H9 (cell line): ENCODE data around the gene FEZ2. TPM values are rescaled to one million over a fixed set of nuclear protein-coding genes. Genes with fewer than 3 reads are reported as not detected.

Experiments used
- DNase-seq: peaks from one replicate; pipeline ENCODE4 v3.0.0-alpha.2; 2017
- H2AFZ ChIP-seq: one replicate; pipeline ENCODE4 v1.6.1; 2013; ENCODE audit warnings: mild to moderate bottlenecking, low read length, control low read depth, moderate library complexity
- H2AK5ac ChIP-seq: 2 replicates; pipeline ENCODE4 v1.6.1; 2013; ENCODE audit warnings: low read length, control low read depth, mixed read lengths; ENCODE audit not compliant: insufficient read length
- H2BK120ac ChIP-seq: one replicate; pipeline ENCODE4 v1.6.1; 2013; ENCODE audit warnings: low read depth, mild to moderate bottlenecking, low read length, control low read depth, inconsistent platforms; ENCODE audit not compliant: poor library complexity, severe bottlenecking
- H2BK12ac ChIP-seq: 2 replicates; pipeline ENCODE4 v1.6.1; 2013; ENCODE audit warnings: low read length, control low read depth, mixed read lengths, low read depth; ENCODE audit not compliant: insufficient read length
- H2BK15ac ChIP-seq: 2 replicates; pipeline ENCODE4 v1.6.1; 2013; ENCODE audit warnings: low read depth, low read length, control low read depth
- H2BK20ac ChIP-seq: one replicate; pipeline ENCODE4 v1.6.1; 2013; ENCODE audit warnings: low read depth, mild to moderate bottlenecking, low read length, control low read depth, inconsistent platforms; ENCODE audit not compliant: poor library complexity, severe bottlenecking
- H2BK5ac ChIP-seq: 2 replicates; pipeline ENCODE4 v1.6.1; 2013; ENCODE audit warnings: low read length, control low read depth, mixed read lengths; ENCODE audit not compliant: insufficient read length
- H3K14ac ChIP-seq: 2 replicates; pipeline ENCODE4 v1.6.1; 2013; ENCODE audit warnings: low read length, control low read depth; ENCODE audit not compliant: insufficient read depth
- H3K18ac ChIP-seq: 2 replicates; pipeline ENCODE4 v1.6.1; 2013; ENCODE audit warnings: low read depth, mild to moderate bottlenecking, mixed read lengths, low read length, control low read depth; ENCODE audit not compliant: insufficient read length
- H3K23ac ChIP-seq: 2 replicates; pipeline ENCODE4 v1.6.1; 2013; ENCODE audit warnings: low read length, control low read depth, mixed read lengths, low read depth; ENCODE audit not compliant: insufficient read length
- H3K23me2 ChIP-seq: 2 replicates; pipeline ENCODE4 v1.6.1; 2013; ENCODE audit warnings: low read depth, mild to moderate bottlenecking, mixed read lengths, low read length, control low read depth; ENCODE audit not compliant: insufficient read length, poor library complexity, severe bottlenecking
- H3K27ac ChIP-seq: 2 replicates; pipeline ENCODE4 v1.5.1; 2013; ENCODE audit warnings: low read length, control low read depth, mixed read lengths, low read depth; ENCODE audit not compliant: insufficient read length
- H3K27me3 ChIP-seq: 2 replicates; pipeline ENCODE4 v1.6.1; 2013; ENCODE audit warnings: low read length, control low read depth, inconsistent platforms; ENCODE audit not compliant: insufficient read depth
- H3K4ac ChIP-seq: 2 replicates; pipeline ENCODE4 v1.6.1; 2013; ENCODE audit warnings: low read depth, mild to moderate bottlenecking, control low read depth, inconsistent platforms, low read length, moderate library complexity
- H3K4me1 ChIP-seq: 2 replicates; pipeline ENCODE4 v1.6.1; 2013; ENCODE audit warnings: low read length, control low read depth, inconsistent platforms; ENCODE audit not compliant: insufficient read depth
- H3K4me2 ChIP-seq: 2 replicates; pipeline ENCODE4 v1.6.1; 2013; ENCODE audit warnings: low read length, control low read depth, mixed read lengths; ENCODE audit not compliant: insufficient read length, insufficient read depth
- H3K56ac ChIP-seq: 2 replicates; pipeline ENCODE4 v1.6.1; 2013; ENCODE audit warnings: low read depth, mild to moderate bottlenecking, mixed read lengths, low read length, control low read depth; ENCODE audit not compliant: insufficient read length
- H3K79me1 ChIP-seq: 2 replicates; pipeline ENCODE4 v1.6.1; 2013; ENCODE audit warnings: low read depth, mild to moderate bottlenecking, moderate library complexity, low read length, control low read depth, inconsistent platforms; ENCODE audit not compliant: insufficient read depth, poor library complexity, severe bottlenecking
- H3K79me2 ChIP-seq: 2 replicates; pipeline ENCODE4 v1.6.1; 2013; ENCODE audit warnings: low read length, control low read depth, inconsistent platforms; ENCODE audit not compliant: insufficient read depth
- H3K9ac ChIP-seq: 2 replicates; pipeline ENCODE4 v1.6.1; 2013; ENCODE audit warnings: low read length, control low read depth, mixed read lengths; ENCODE audit not compliant: insufficient read length; ENCODE audit errors: extremely low read depth
- H3K9me3 ChIP-seq: one replicate; pipeline ENCODE4 v1.6.1; 2013; ENCODE audit warnings: low read depth, low read length, inconsistent platforms; ENCODE audit not compliant: control insufficient read depth
- H3T11ph ChIP-seq: one replicate; pipeline ENCODE4 v1.6.1; 2013; ENCODE audit warnings: mild to moderate bottlenecking, low read length, control low read depth, inconsistent platforms
- H4K20me1 ChIP-seq: one replicate; pipeline ENCODE4 v1.6.1; 2013; ENCODE audit not compliant: control insufficient read depth, insufficient read length, insufficient read depth
- H4K5ac ChIP-seq: 2 replicates; pipeline ENCODE4 v1.6.1; 2013; ENCODE audit warnings: low read depth, mild to moderate bottlenecking, mixed read lengths, low read length, control low read depth; ENCODE audit not compliant: insufficient read length
- H4K8ac ChIP-seq: replicated peaks from 2 replicates; pipeline ENCODE4 v1.6.1; 2013; ENCODE audit warnings: low read length, control low read depth, mixed read lengths, low read depth; ENCODE audit not compliant: insufficient read length
- H4K91ac ChIP-seq: 2 replicates; pipeline ENCODE4 v1.6.1; 2013; ENCODE audit warnings: low read depth, mild to moderate bottlenecking, moderate library complexity, mixed read lengths, low read length, control low read depth; ENCODE audit not compliant: insufficient read length
- H3K27ac Mint-ChIP-seq, 3 experiments: 2 replicates in 2 of 3; 3 replicates in 1 of 3; pipeline ENCODE4 v1.8.0; 2020 to 2021; ENCODE audit warnings: mixed read lengths in 3 of 3, mild to moderate bottlenecking in 1 of 3, moderate library complexity in 1 of 3
- H3K27me3 Mint-ChIP-seq: 2 replicates; pipeline ENCODE4 v1.8.0; 2021; ENCODE audit warnings: low read depth, mild to moderate bottlenecking, moderate library complexity, mixed read lengths
- H3K36me3 Mint-ChIP-seq, 3 experiments: 2 replicates in 2 of 3; 3 replicates in 1 of 3; pipeline ENCODE4 v1.8.0; 2020 to 2021; ENCODE audit warnings: low read depth in 3 of 3, mixed read lengths in 3 of 3; ENCODE audit not compliant: insufficient read depth in 1 of 3
- H3K4me1 Mint-ChIP-seq, 2 experiments: 2 replicates each; pipeline ENCODE4 v1.8.0; 2020; ENCODE audit warnings: mixed read lengths in 2 of 2
- H3K4me3 Mint-ChIP-seq, 2 experiments: 2 replicates in 1 of 2; 3 replicates in 1 of 2; pipeline ENCODE4 v1.8.0; 2020 to 2021; ENCODE audit warnings: mild to moderate bottlenecking in 2 of 2, mixed read lengths in 2 of 2, moderate library complexity in 1 of 2
- H3K9me3 Mint-ChIP-seq, 2 experiments: 2 replicates in 1 of 2; 3 replicates in 1 of 2; pipeline ENCODE4 v1.8.0; 2020; ENCODE audit warnings: mild to moderate bottlenecking in 2 of 2, mixed read lengths in 2 of 2, moderate library complexity in 1 of 2
- CTCF ChIP-seq: fragments of 200-600 bp; sonication (generic); conservative IDR thresholded peaks from 3 replicates; pipeline ENCODE4 v1.8.0; 2021; ENCODE audit warnings: antibody characterized with exemption, mild to moderate bottlenecking
- WGBS: extraction: QIAGEN DNeasy Blood & Tissue Kit; methylation state at CpG from one replicate; pipeline ENCODE4 v1.1.7; 2013; ENCODE audit warnings: missing lambda C conversion rate, low lambda C conversion rate, mixed read lengths; ENCODE audit not compliant: insufficient read length; ENCODE audit errors: extremely low coverage; 5-methylcytosine and 5-hydroxymethylcytosine counted together
- total RNA-seq: library from RNA; stranded (reverse); gene quantifications from 2 replicates; pipeline ENCODE4 v1.2.1, GENCODE V29; 2021

FEZ2 gene
- total RNA-seq, 1 experiment from 2014 or later: 27.7 TPM

DNA sequence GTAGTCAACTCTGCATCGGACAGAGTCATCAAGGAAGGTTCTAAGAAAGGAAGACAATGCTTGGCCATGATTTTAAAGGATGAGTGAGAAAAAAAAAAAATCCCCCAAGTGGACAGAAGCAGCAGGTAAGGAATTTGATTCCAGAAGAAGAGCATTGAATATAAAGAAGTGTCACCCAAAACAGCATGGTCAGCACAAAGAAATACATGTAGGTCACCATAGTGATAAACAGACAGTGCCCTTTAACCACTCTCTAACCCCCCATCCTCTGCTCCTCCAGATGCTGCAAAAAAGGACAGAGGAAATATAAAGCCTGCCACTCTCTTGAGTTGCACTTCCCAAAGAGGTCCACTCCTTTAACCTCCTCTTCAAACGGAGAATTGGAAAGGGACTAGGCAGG lies 23.4 kb downstream of the FEZ2 start:
- no peak overlapping the region for H4K8ac ChIP-seq
- Mint-ChIP-seq H3K9me3 (no peaks in the 10 kb centered on the region), H3K4me3 (no peak overlapping the region), H3K27me3 (no peaks in the 10 kb centered on the region), H3K36me3 (peaks cover 12 to 38% (median 35%) of the 10 kb centered on the region in 3 experiments; a peak in 6 of 7 replicates), H3K27ac (no peak overlapping the region), H3K4me1 (peaks cover 9 to 11% of the 10 kb centered on the region in 2 experiments)
- no CpG with 5 or more reads among the region's 2 CpGs for WGBS
- H3T11ph ChIP-seq: no peak overlapping the region
- no peak overlapping the region for H4K5ac ChIP-seq
- no peaks in the 10 kb centered on the region for H3K9me3 ChIP-seq
- H3K4ac ChIP-seq: no peak overlapping the region
- no peaks in the 10 kb centered on the region for H4K20me1 ChIP-seq
- H3K27ac ChIP-seq: no peak overlapping the region
- no peak overlapping the region for H3K9ac ChIP-seq
- H2BK12ac ChIP-seq: no peak overlapping the region
- no peak overlapping the region for H3K56ac ChIP-seq
- DNase-seq: no peak
- H3K79me2 ChIP-seq: no peaks in the 10 kb centered on the region
- H2BK5ac ChIP-seq: no peak overlapping the region
- no peak for TF ChIP-seq CTCF
- no peaks in the 10 kb centered on the region for H3K79me1 ChIP-seq
- no peak overlapping the region for H2BK20ac ChIP-seq
- no peaks in the 10 kb centered on the region for H3K23me2 ChIP-seq
- H2BK120ac ChIP-seq: no peak overlapping the region
- H3K4me1 ChIP-seq: no peaks in the 10 kb centered on the region
- H3K27me3 ChIP-seq: no peaks in the 10 kb centered on the region
- no peak overlapping the region for H3K23ac ChIP-seq
- H3K18ac ChIP-seq: no peak overlapping the region
- no peak overlapping the region for H2AFZ ChIP-seq
- no peak overlapping the region for H4K91ac ChIP-seq
- H3K4me2 ChIP-seq: no peak overlapping the region
- no peak overlapping the region for H3K14ac ChIP-seq
- H2AK5ac ChIP-seq: no peak overlapping the region
- H2BK15ac ChIP-seq: no peak overlapping the region
